K562 (cell line): ENCODE data around the gene TTLL8. TPM values are rescaled to one million over a fixed set of nuclear protein-coding genes. Genes with fewer than 3 reads are reported as not detected.

Source experiments
- ARID1B ChIP-seq: fragments of 450-650 bp; IDR thresholded peaks from 2 replicates; pipeline ENCODE4 v1.6.1; 2016; ENCODE audit warnings: antibody characterized with exemption, mild to moderate bottlenecking, inconsistent platforms
- CBX1 ChIP-seq: sonication (generic); IDR thresholded peaks from 2 replicates; pipeline ENCODE4 v1.6.1; 2016; ENCODE audit warnings: antibody characterized with exemption, low read depth, mild to moderate bottlenecking
- DIDO1 ChIP-seq: fragments of 450-650 bp; IDR thresholded peaks from 2 replicates; pipeline ENCODE4 v1.6.1; 2016; ENCODE audit warnings: low read depth, missing biosample characterization, missing genetic modification characterization
- FOXK1 ChIP-seq: sonication (generic); formaldehyde crosslinking; IDR thresholded peaks from 2 replicates; pipeline ENCODE4 v1.8.0; 2022; ENCODE audit warnings: missing genetic modification reagents, mild to moderate bottlenecking, borderline replicate concordance
- MIER1 ChIP-seq: fragments of 450-650 bp; IDR thresholded peaks from 2 replicates; pipeline ENCODE4 v1.6.1; 2016; ENCODE audit warnings: antibody characterized with exemption, mild to moderate bottlenecking, low read depth
- NFIC ChIP-seq: fragments of 450-650 bp; IDR thresholded peaks from 2 replicates; pipeline ENCODE4 v1.6.1; 2017; ENCODE audit warnings: mild to moderate bottlenecking, inconsistent platforms
- POLR2H ChIP-seq: IDR thresholded peaks from 2 replicates; pipeline ENCODE4 v1.6.1; 2016; ENCODE audit warnings: missing genetic modification characterization, low read depth, mild to moderate bottlenecking, control low read depth, missing compliant biosample characterization, moderate library complexity
- RCOR1 ChIP-seq, 2 experiments: IDR thresholded peaks; 2 replicates each; pipeline ENCODE4 v1.6.1; 2012; ENCODE audit warnings: low read depth in 2 of 2, low read length in 2 of 2, borderline replicate concordance in 1 of 2, improper control_type of control experiment in 1 of 2
- TGIF2 ChIP-seq: sonication (generic); formaldehyde crosslinking; IDR thresholded peaks from 2 replicates; pipeline ENCODE4 v1.8.1; 2022; ENCODE audit warnings: mild to moderate bottlenecking, missing genetic modification reagents, moderate library complexity
- ZNF395 ChIP-seq: fragments of 200-800 bp; sonication (Bioruptor generic); IDR thresholded peaks from 2 replicates; pipeline ENCODE4 v1.6.1; 2017; ENCODE audit warnings: missing genetic modification characterization, missing compliant biosample characterization
- ZNF766 ChIP-seq: fragments of 200-800 bp; sonication (Bioruptor generic); conservative IDR thresholded peaks from 2 replicates; pipeline ENCODE4 v1.6.1; 2016; ENCODE audit warnings: missing genetic modification characterization, missing compliant biosample characterization
- ZNF780A ChIP-seq: fragments of 250-450 bp; sonication (Bioruptor Pico); IDR thresholded peaks from 2 replicates; pipeline ENCODE4 v1.5.0; 2021; ENCODE audit warnings: mild to moderate bottlenecking
- polyA plus RNA-seq, 8 experiments: library from polyadenylated mRNA; depleted of rRNA in 4 of 8; stranded (reverse) in 5 of 8; unstranded in 3 of 8; fragments of >200 nt; fragmentation: Nextera tagmentation in 2 of 8; fragmentation: Illumina TruSeq in 1 of 8; extraction: Ambion mirVana in 2 of 8; extraction: Trizol in 1 of 8; gene quantifications; 2 replicates each; pipeline versions ENCODE4 v1.2.1 to v1.2.3, GENCODE V29; 2011 to 2014; ENCODE audit warnings: inconsistent platforms in 1 of 8, missing spikeins in 1 of 8
- total RNA-seq, 7 experiments: library from RNA; depleted of rRNA in 6 of 7; stranded (reverse); fragments of >200 nt in 6 of 7; fragmentation: Illumina TruSeq in 2 of 7; extraction: Trizol in 2 of 7; gene quantifications; 2 replicates each; pipeline versions ENCODE4 v1.2.1 to v1.2.3, GENCODE V29; 2011 to 2021; ENCODE audit warnings: low replicate concordance in 1 of 7
- TF ChIP-seq, protein P1 (sequence below): sonication (generic); formaldehyde crosslinking; IDR thresholded peaks from 2 replicates; pipeline ENCODE4 v1.8.0; 2022; ENCODE audit warnings: missing genetic modification reagents, mild to moderate bottlenecking, moderate library complexity, borderline replicate concordance

TTLL8 gene
- total and polyA plus RNA-seq, 9 of the 15 experiments (the other 6 are each of a cell fraction or from before 2014, with no cell fraction given), result not detected

- TF ChIP-seq TGIF2 (CRISPR knock-in tag) (no peak), ZNF395 (no peak), ZNF766 (CRISPR knock-in tag) (no peak), ARID1B (0 out of 2 replicates have a peak, but pooled peaks have one; percentile 15), CBX1 (no peak), POLR2H (tag) (no peak), MIER1 (no peak), ZNF780A (CRISPR knock-in tag) (no peak), FOXK1 (no peak), RCOR1 (IDR thresholded peaks at IDR 0.05; ENCODE audit: borderline replicate concordance in 1 of 2, low read depth in 2 of 2, low read length in 2 of 2) (0 out of 4 replicates have a peak, but pooled peaks of 1 of the 2 experiments have one; percentile 11), NFIC (no peak), DIDO1 (tag) (no peak)
- TF ChIP-seq, protein P1, sequence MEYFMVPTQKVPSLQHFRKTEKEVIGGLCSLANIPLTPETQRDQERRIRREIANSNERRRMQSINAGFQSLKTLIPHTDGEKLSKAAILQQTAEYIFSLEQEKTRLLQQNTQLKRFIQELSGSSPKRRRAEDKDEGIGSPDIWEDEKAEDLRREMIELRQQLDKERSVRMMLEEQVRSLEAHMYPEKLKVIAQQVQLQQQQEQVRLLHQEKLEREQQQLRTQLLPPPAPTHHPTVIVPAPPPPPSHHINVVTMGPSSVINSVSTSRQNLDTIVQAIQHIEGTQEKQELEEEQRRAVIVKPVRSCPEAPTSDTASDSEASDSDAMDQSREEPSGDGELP (CRISPR knock-in tag), result peak; percentile 33; the same call in 1 of the 2 replicates
These were observed 56.5 kb downstream of the TTLL8 start (continued) for GRCh38 chr22:50001388-50002231.
